Smooth muscle cell (in vitro differentiated cells): Measurements from ENCODE around the gene DHX40. TPM values are rescaled to one million over a fixed set of nuclear protein-coding genes. Genes with fewer than 3 reads are reported as not detected.

Source experiments
- DNase-seq: peaks from one replicate; lab custom pipeline; 2025; ENCODE audit not compliant: unreplicated experiment; lab: John Stamatoyannopoulos, UW
- H2AFZ ChIP-seq: fragments of 200-600 bp; sonication (generic); 2 replicates; pipeline ENCODE4 v1.6.0; 2016; ENCODE audit warnings: antibody characterized with exemption, low read depth, mild to moderate bottlenecking
- H3F3A ChIP-seq: fragments of 200-600 bp; sonication (generic); 2 replicates; pipeline ENCODE4 v1.6.0; 2017; ENCODE audit warnings: antibody characterized with exemption, low read depth
- H3K27ac ChIP-seq: fragments of 200-600 bp; sonication (generic); 2 replicates; pipeline ENCODE4 v1.5.1; 2016; ENCODE audit warnings: low read depth, mild to moderate bottlenecking
- H3K27me3 ChIP-seq: fragments of 200-600 bp; sonication (generic); 2 replicates; pipeline ENCODE4 v1.6.1; 2016; ENCODE audit warnings: low read depth, mild to moderate bottlenecking
- H3K36me3 ChIP-seq: fragments of 200-600 bp; sonication (generic); 2 replicates; pipeline ENCODE4 v1.5.1; 2016; ENCODE audit warnings: low read depth
- H3K4me1 ChIP-seq: fragments of 200-600 bp; sonication (generic); 2 replicates; pipeline ENCODE4 v1.5.1; 2016; ENCODE audit warnings: low read depth
- H3K4me2 ChIP-seq: fragments of 200-600 bp; sonication (generic); 2 replicates; pipeline ENCODE4 v1.6.0; 2016; ENCODE audit warnings: mild to moderate bottlenecking
- H3K4me3 ChIP-seq: fragments of 200-600 bp; sonication (generic); 2 replicates; pipeline ENCODE4 v1.5.1; 2016; ENCODE audit warnings: mild to moderate bottlenecking
- H3K79me2 ChIP-seq: fragments of 200-600 bp; sonication (generic); 2 replicates; pipeline ENCODE4 v1.6.0; 2016; ENCODE audit warnings: low read depth, mild to moderate bottlenecking
- H3K9ac ChIP-seq: fragments of 200-600 bp; sonication (generic); 2 replicates; pipeline ENCODE4 v1.6.0; 2016; ENCODE audit warnings: low read depth
- H3K9me3 ChIP-seq: fragments of 200-600 bp; sonication (generic); replicated peaks from 2 replicates; pipeline ENCODE4 v1.5.1; 2016; ENCODE audit warnings: low read depth
- H4K20me1 ChIP-seq: fragments of 200-600 bp; sonication (generic); 2 replicates; pipeline ENCODE4 v1.6.0; 2016; ENCODE audit warnings: low read depth
- CTCF ChIP-seq: fragments of 200-600 bp; sonication (generic); IDR thresholded peaks from 2 replicates; pipeline ENCODE4 v1.5.1; 2017; ENCODE audit warnings: borderline replicate concordance, mild to moderate bottlenecking, antibody characterized with exemption; ENCODE audit not compliant: insufficient read depth, poor library complexity, severe bottlenecking
- WGBS: methylation state at CpG from one replicate; pipeline ENCODE4 v1.1.7; 2016; ENCODE audit warnings: low lambda C conversion rate; 5-methylcytosine and 5-hydroxymethylcytosine counted together
- polyA plus RNA-seq: library from polyadenylated mRNA; unstranded; fragments of >200 nt; fragmentation: Nextera tagmentation; extraction: Ambion mirVana; gene quantifications from 2 replicates; pipeline ENCODE4 v1.2.1, GENCODE V29; 2016
- total RNA-seq: library from RNA; depleted of rRNA; stranded (reverse); fragments of >200 nt; gene quantifications from 2 replicates; pipeline ENCODE4 v1.2.3, GENCODE V29; 2014

The DHX40 gene
- total and polyA plus RNA-seq, 2 experiments from 2014 or later: 16.5 to 44.7 TPM

- Histone ChIP-seq H4K20me1 (peaks cover 100% of the 10 kb centered on the region), H2AFZ (no peak overlapping the region), H3K4me1 (peaks cover 20% of the 10 kb centered on the region), H3F3A (peaks cover 32% of the 10 kb centered on the region), H3K4me2 (peak overlapping the region; percentile 11), H3K27me3 (no peaks in the 10 kb centered on the region), H3K27ac (peak overlapping the region; percentile 48), H3K9me3 (no peaks in the 10 kb centered on the region), H3K36me3 (no peaks in the 10 kb centered on the region), H3K79me2 (peaks cover 100% of the 10 kb centered on the region), H3K4me3 (no peak overlapping the region), H3K9ac (no peak overlapping the region)
- DNase-seq: no peak
- TF ChIP-seq CTCF: no peak
- WGBS: 45% methylated on average over 2 of the region's 2 CpGs
Observed at GRCh38 chr17:59627770-59628171, 62.4 kb downstream of the DHX40 start.

DNA sequence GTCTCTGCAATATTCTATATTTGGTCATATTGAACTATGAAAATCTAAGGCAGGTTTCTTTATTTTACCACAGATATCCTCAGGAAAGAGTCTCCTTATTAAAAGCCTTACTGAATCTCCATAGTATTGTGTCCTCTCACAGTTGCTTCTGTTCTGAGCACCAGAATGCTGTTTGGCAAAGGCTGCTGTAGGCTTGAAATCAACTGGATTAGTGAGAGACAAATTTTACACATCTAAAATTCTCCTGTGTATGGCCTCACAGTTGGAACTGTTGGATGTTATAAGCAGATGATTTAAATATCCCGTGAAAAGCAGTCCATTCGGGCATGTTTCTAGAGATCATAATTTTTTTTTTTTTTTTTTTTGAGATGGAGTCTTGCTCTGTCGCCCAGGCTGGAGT, 63.8 kb downstream of the DHX40 start:
- Histone ChIP-seq H2AFZ (no peak overlapping the region), H3K9me3 (no peaks in the 10 kb centered on the region), H3K4me1 (peaks cover 10% of the 10 kb centered on the region), H3K4me3 (no peak overlapping the region), H3K4me2 (no peak overlapping the region), H4K20me1 (peaks cover 100% of the 10 kb centered on the region), H3K9ac (no peak overlapping the region), H3K79me2 (peaks cover 100% of the 10 kb centered on the region), H3K36me3 (no peaks in the 10 kb centered on the region), H3F3A (peaks cover 41% of the 10 kb centered on the region), H3K27me3 (no peaks in the 10 kb centered on the region), H3K27ac (peak overlapping the region; percentile 40)
- WGBS: 97% methylated on average over 3 of the region's 3 CpGs
- TF ChIP-seq CTCF: no peak
- DNase-seq: no peak

DNA sequence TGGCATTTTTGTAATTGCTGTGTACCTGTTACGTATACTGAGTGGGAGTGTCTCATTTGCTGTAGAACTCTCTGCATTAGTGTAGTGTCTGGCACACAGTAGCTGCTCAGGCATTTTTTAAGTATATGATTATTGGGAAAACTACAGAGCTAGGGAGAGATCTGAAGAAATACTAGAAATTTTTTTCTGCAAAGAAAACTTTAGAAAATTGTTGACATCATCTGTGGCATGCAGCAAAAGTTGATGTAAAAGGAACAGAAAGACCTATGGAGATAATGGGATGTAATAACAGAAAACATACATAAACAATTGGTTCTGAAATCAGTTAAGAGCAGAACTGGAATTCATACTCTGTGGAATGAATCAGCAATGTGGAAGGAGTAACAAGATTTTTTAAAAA, 65.9 kb downstream of the DHX40 start:
- Histone ChIP-seq H3K27me3 (no peaks in the 10 kb centered on the region), H3K27ac (peak overlapping the region; percentile 29), H3K4me2 (no peak overlapping the region), H2AFZ (no peak overlapping the region), H4K20me1 (peaks cover 100% of the 10 kb centered on the region), H3F3A (peaks cover 37% of the 10 kb centered on the region), H3K9me3 (no peaks in the 10 kb centered on the region), H3K79me2 (peaks cover 100% of the 10 kb centered on the region), H3K9ac (no peak overlapping the region), H3K36me3 (no peaks in the 10 kb centered on the region), H3K4me1 (peaks cover 3% of the 10 kb centered on the region), H3K4me3 (no peak overlapping the region)
- 78% methylated on average over 1 of the region's 1 CpG for WGBS
- DNase-seq: no peak
- no peak for TF ChIP-seq CTCF

DNA sequence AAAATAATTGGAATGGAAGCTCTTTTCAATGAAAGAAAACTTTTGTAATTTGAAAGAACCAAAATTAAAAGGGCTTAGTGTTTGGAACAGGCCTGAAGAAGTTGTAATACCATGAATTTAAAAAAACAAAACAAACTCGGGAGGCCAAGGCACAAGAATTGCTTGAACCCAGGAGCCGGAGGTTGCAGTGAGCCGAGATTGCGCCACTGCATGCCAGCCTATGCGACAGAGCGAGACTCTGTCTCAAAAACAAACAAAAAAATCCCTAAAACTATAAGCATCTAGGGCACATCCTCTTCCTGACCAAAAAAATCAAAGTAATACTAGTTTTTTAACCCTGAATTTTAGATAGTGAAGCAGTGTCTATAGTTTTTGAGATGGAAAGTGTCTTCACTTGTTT, 67.0 kb downstream of the DHX40 start:
- Histone ChIP-seq H3K27ac (peak overlapping the region; percentile 35), H4K20me1 (peaks cover 100% of the 10 kb centered on the region), H3K4me1 (no peaks in the 10 kb centered on the region), H3K27me3 (no peaks in the 10 kb centered on the region), H3F3A (peaks cover 34% of the 10 kb centered on the region), H3K9ac (no peak overlapping the region), H3K36me3 (no peaks in the 10 kb centered on the region), H3K4me3 (no peak overlapping the region), H3K4me2 (no peak overlapping the region), H3K79me2 (peaks cover 100% of the 10 kb centered on the region), H3K9me3 (no peaks in the 10 kb centered on the region), H2AFZ (no peak overlapping the region)
- WGBS: 76% methylated on average over 6 of the region's 6 CpGs
- no peak for TF ChIP-seq CTCF
- no peak for DNase-seq
